Natural killer cell (primary cell): ENCODE measurements around the gene TTC7B. TPM values are rescaled to one million over a fixed set of nuclear protein-coding genes. Genes with fewer than 3 reads are reported as not detected.

Experiments used
- ATAC-seq, 3 donors: fragments of 150-1000 bp in 2 of 3; fragments of 200-7000 bp in 1 of 3; cut with Tn5 transposase; 1 replicate in 1 of 3; 2 replicates in 2 of 3; pipeline ENCODE4 v1.10.0; 2021; ENCODE audit warnings: mild to moderate bottlenecking in 2 of 3, moderate library complexity in 2 of 3
- DNase-seq, 2 donors: peaks; one replicate each; pipeline versions ENCODE4 v3.0.0 to v3.0.0-alpha.2; 2013 to 2021; ENCODE audit warnings: mixed read lengths in 1 of 2
- H3K27ac ChIP-seq: one replicate; pipeline ENCODE4 v1.5.1; 2013; ENCODE audit warnings: mild to moderate bottlenecking, low read length
- H3K27me3 ChIP-seq: one replicate; pipeline ENCODE4 v1.6.1; 2013; ENCODE audit warnings: low read length; ENCODE audit not compliant: control insufficient read depth, insufficient read depth
- H3K36me3 ChIP-seq: one replicate; pipeline ENCODE4 v1.6.1; 2013; ENCODE audit warnings: low read length; ENCODE audit not compliant: control insufficient read depth, insufficient read depth
- H3K4me1 ChIP-seq: one replicate; pipeline ENCODE4 v1.6.1; 2013; ENCODE audit warnings: low read length; ENCODE audit not compliant: control insufficient read depth, insufficient read depth
- H3K4me3 ChIP-seq: one replicate; pipeline ENCODE4 v1.5.1; 2013; ENCODE audit warnings: low read length
- H3K9me3 ChIP-seq: one replicate; pipeline ENCODE4 v1.6.1; 2013; ENCODE audit warnings: low read length; ENCODE audit not compliant: control insufficient read depth, insufficient read depth
- H3K27ac Mint-ChIP-seq, 2 donors: one replicate each; pipeline ENCODE4 v1.8.0; 2022; ENCODE audit warnings: mild to moderate bottlenecking in 2 of 2, mixed read lengths in 2 of 2, moderate library complexity in 1 of 2
- H3K27me3 Mint-ChIP-seq, 2 donors: one replicate each; pipeline ENCODE4 v1.8.0; 2022; ENCODE audit warnings: low read depth in 2 of 2, mixed read lengths in 2 of 2
- H3K36me3 Mint-ChIP-seq: one replicate; pipeline ENCODE4 v1.8.0; 2022; ENCODE audit warnings: mixed read lengths
- H3K4me1 Mint-ChIP-seq, 2 donors: one replicate each; pipeline ENCODE4 v1.8.0; 2022; ENCODE audit warnings: mixed read lengths in 2 of 2
- H3K4me3 Mint-ChIP-seq: one replicate; pipeline ENCODE4 v1.8.0; 2022; ENCODE audit warnings: mild to moderate bottlenecking, moderate library complexity, mixed read lengths
- H3K9me3 Mint-ChIP-seq, 2 donors: one replicate each; pipeline ENCODE4 v1.8.0; 2022; ENCODE audit warnings: mixed read lengths in 2 of 2
- CTCF ChIP-seq: fragments of 200-600 bp; IDR thresholded peaks from one replicate; pipeline ENCODE4 v1.8.0; 2022; ENCODE audit warnings: antibody characterized with exemption
- WGBS: methylation state at CpG from one replicate; pipeline ENCODE4 v1.1.7; 2013; ENCODE audit warnings: missing lambda C conversion rate; ENCODE audit not compliant: insufficient coverage; 5-methylcytosine and 5-hydroxymethylcytosine counted together
- intact Hi-C: fragments of 100-400 bp; cut with micrococcal nuclease; formaldehyde crosslinking; loops from one replicate; pipeline ENCODE4 v1.14.2; 2022
- total RNA-seq, 4 donors: library from RNA; stranded (reverse); fragments of 120-200 nt in 1 of 4; gene quantifications; one replicate each; pipeline versions ENCODE4 v1.2.3 to v1.2.4, GENCODE V29; 2013 to 2022

The TTC7B gene
- total RNA-seq, 3 donors from 2014 or later (not counting 1 experiment from before 2014, with no cell fraction given) = 1.7 to 17.2 (median 5.9) TPM

DNA sequence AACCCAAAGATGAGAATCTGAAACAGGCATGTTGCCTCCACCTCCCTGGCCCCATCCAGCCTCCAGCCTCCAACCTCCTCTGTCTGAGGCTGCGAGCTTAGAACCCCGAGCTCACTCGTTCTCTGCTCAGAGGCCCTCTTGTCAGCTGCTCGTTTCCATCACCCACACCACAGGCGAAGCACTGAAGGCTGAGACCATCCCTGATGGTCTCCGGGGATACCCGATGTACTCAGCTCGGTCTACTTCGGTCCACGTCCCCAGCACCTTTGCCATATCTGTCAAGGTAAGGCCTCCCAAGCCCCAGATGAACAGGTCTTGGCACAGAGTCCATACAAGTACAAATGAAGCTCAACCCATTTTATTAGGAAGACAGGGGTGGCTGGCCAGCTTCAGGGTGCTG lies 72.4 kb downstream of the TTC7B start:
- TF ChIP-seq CTCF = no peak
- H3K4me1 ChIP-seq = no peaks in the 10 kb centered on the region
- intact Hi-C loops = no loop called here
- Mint-ChIP-seq H3K27me3 (peaks cover 9 to 24% of the 10 kb centered on the region in 2 donors), H3K4me3 (no peak overlapping the region), H3K36me3 (peaks cover 12% of the 10 kb centered on the region), H3K4me1 (no peaks in the 10 kb centered on the region), H3K27ac (no peak overlapping the region), H3K9me3 (peaks cover 0 to 3% of the 10 kb centered on the region in 2 donors)
- H3K4me3 ChIP-seq = no peak overlapping the region
- 87% methylated on average over 10 of the region's 10 CpGs for WGBS
- ATAC-seq (no peak), DNase-seq (no peak)
- H3K9me3 ChIP-seq = no peaks in the 10 kb centered on the region
- H3K27me3 ChIP-seq = no peaks in the 10 kb centered on the region
- no peak overlapping the region for H3K27ac ChIP-seq
- no peaks in the 10 kb centered on the region for H3K36me3 ChIP-seq

DNA sequence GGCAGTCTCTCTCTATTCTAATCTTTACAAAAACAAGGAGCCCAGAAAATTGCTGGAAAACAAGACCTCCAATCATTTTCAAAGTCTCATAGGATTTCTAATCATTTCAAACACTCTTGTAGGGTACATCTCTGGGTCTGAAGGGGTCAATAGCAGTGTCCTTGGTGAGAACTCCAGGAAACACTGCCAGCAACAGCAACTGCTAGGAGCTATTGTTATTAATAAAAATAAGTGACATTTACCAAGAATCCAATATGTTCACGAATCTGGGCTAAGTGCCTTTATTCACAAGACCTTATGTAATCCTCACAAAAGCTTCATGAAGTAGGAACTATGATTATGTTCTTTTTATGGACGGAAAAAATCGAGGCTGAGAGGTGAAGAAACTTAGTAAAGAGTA lies 72.8 kb downstream of the TTC7B start:
- H3K27ac ChIP-seq = no peak overlapping the region
- TF ChIP-seq CTCF = no peak
- no peaks in the 10 kb centered on the region for H3K9me3 Mint-ChIP-seq
- no peaks in the 10 kb centered on the region for H3K4me1 Mint-ChIP-seq
- DNase-seq (no peak), ATAC-seq (no peak)
- H3K36me3 ChIP-seq = no peaks in the 10 kb centered on the region
- H3K4me3 Mint-ChIP-seq = no peak overlapping the region
- H3K27ac Mint-ChIP-seq = no peak overlapping the region
- no peaks in the 10 kb centered on the region for H3K4me1 ChIP-seq
- H3K27me3 ChIP-seq = no peaks in the 10 kb centered on the region
- no peaks in the 10 kb centered on the region for H3K9me3 ChIP-seq
- WGBS = 90% methylated on average over 2 of the region's 3 CpGs
- peaks cover 6 to 20% of the 10 kb centered on the region in 2 donors for H3K27me3 Mint-ChIP-seq
- H3K4me3 ChIP-seq = no peak overlapping the region
- intact Hi-C loops = no loop called here
- H3K36me3 Mint-ChIP-seq = peaks cover 8% of the 10 kb centered on the region

DNA sequence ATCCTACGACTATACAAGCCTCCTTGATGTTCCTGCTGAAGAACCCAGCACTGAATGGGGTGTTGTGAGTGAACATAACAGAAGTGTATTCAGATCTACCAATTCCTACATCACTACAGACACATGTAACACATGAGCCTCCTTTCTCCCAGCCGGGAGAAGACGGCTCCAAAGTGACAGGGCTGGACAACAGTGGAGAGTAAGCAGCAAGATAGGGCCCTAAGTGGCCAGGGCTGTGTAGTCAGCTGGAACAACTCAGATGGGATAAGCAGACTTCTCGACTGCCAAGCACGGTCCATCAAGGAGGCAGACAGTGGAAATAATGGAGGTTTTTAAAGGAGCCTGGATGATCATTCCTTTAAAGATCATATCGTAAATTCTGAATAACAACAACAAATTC lies 73.5 kb downstream of the TTC7B start:
- H3K9me3 Mint-ChIP-seq = no peaks in the 10 kb centered on the region
- Histone ChIP-seq H3K4me1 (no peaks in the 10 kb centered on the region), H3K27me3 (no peaks in the 10 kb centered on the region), H3K4me3 (no peak overlapping the region), H3K36me3 (no peaks in the 10 kb centered on the region), H3K27ac (no peak overlapping the region), H3K9me3 (no peaks in the 10 kb centered on the region)
- H3K4me1 Mint-ChIP-seq = no peaks in the 10 kb centered on the region
- peaks cover 3 to 13% of the 10 kb centered on the region in 2 donors for H3K27me3 Mint-ChIP-seq
- H3K4me3 Mint-ChIP-seq = no peak overlapping the region
- ATAC-seq (no peak), DNase-seq (no peak)
- H3K36me3 Mint-ChIP-seq = peaks cover under 1% of the 10 kb centered on the region
- TF ChIP-seq CTCF = no peak
- no peak overlapping the region for H3K27ac Mint-ChIP-seq
- intact Hi-C loops = no loop called here
- WGBS = 93% methylated on average over 5 of the region's 6 CpGs

DNA sequence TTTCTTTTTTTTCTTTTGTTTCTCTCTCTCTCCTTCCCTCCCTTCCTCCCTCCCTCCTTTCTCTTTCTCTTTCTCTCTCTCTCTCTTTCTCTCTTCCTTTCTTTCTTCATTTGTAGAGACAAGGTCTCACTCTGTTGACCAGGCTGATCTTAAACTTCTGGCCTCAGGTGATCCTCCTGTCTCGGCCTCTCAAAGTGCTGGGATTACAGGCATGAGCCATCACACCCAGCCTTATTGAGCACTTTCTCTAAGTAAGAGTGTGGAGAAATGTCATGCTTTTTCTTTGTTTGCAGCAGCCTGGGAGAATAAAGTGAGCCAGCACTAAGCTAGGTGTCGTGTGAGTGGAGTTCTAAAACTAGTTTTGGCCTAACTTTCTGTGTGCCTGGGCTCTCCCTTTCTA lies 74.0 kb downstream of the TTC7B start:
- no peak overlapping the region for H3K27ac Mint-ChIP-seq
- H3K4me3 Mint-ChIP-seq = no peak overlapping the region
- H3K9me3 ChIP-seq = no peaks in the 10 kb centered on the region
- H3K9me3 Mint-ChIP-seq = no peaks in the 10 kb centered on the region
- no peak for TF ChIP-seq CTCF
- DNase-seq = no peak
- H3K27me3 ChIP-seq = no peaks in the 10 kb centered on the region
- intact Hi-C loops = no loop called here
- no peaks in the 10 kb centered on the region for H3K4me1 Mint-ChIP-seq
- no peaks in the 10 kb centered on the region for H3K36me3 Mint-ChIP-seq
- ATAC-seq = no peak
- no peaks in the 10 kb centered on the region for H3K36me3 ChIP-seq
- H3K4me3 ChIP-seq = no peak overlapping the region
- H3K27me3 Mint-ChIP-seq = peaks cover 3 to 8% of the 10 kb centered on the region in 2 donors
- WGBS = 89% methylated on average over 2 of the region's 2 CpGs
- H3K27ac ChIP-seq = no peak overlapping the region
- no peaks in the 10 kb centered on the region for H3K4me1 ChIP-seq
